Measurements from ENCODE around the gene FYCO1. TPM values are rescaled to one million over a fixed set of nuclear protein-coding genes. Genes with fewer than 3 reads are reported as not detected.

The FYCO1 gene
- total and polyA plus RNA-seq, 2 of the 8 experiments (the other 6 are each of a cell fraction or from before 2014, with no cell fraction given) = 4.8 to 10.8 TPM

DNA sequence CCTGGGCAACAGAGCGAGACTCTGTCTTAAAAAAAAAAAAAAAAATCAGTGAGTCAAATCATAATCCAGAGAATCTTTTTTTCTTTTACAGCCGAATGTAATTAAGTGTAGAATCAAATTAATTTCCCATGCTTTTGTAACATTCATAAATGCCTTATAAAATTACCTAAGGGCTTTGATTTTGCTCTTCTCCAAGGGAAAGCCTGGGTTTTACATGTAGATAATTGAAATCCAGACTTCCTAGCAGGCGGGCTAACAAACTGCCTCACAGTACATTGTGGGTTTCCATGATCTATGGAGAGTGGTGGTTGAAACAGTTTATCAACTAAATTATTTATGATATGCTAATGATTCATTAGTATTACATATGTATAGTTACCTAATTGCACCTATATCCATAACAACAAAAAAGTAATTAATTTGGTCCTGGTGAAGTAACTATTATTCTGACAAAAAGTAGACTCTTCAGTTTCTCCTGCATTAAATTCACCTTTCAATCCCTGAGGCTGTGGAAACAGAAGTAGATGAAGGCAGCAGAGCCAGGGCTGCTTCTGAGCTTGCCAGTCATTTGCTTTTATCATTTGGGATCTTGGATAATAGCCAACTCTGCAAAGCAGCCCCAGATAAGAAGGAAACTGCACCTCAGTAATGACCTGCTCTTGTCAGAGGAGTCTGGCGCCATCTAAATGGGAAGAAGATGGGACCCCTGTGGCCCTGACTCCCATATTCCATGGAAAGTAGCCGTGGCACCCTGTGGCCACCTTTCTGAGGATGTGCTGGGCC, 99.7 kb downstream of the FYCO1 start:
- H2BK20ac ChIP-seq (ENCODE audit: low read length) = no peak overlapping the region
- TF ChIP-seq, protein P1, sequence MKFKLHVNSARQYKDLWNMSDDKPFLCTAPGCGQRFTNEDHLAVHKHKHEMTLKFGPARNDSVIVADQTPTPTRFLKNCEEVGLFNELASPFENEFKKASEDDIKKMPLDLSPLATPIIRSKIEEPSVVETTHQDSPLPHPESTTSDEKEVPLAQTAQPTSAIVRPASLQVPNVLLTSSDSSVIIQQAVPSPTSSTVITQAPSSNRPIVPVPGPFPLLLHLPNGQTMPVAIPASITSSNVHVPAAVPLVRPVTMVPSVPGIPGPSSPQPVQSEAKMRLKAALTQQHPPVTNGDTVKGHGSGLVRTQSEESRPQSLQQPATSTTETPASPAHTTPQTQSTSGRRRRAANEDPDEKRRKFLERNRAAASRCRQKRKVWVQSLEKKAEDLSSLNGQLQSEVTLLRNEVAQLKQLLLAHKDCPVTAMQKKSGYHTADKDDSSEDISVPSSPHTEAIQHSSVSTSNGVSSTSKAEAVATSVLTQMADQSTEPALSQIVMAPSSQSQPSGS (IDR thresholded peaks at IDR 0.05; ENCODE audit: low read length) = no peak
- TF ChIP-seq SP2 (IDR thresholded peaks at IDR 0.05; ENCODE audit: low read length) = no peak
- TF ChIP-seq YY1 (IDR thresholded peaks at IDR 0.05; ENCODE audit: low read depth, low read length) = no peak
- no peak for TF ChIP-seq SAP30 (IDR thresholded peaks at IDR 0.05; ENCODE audit: insufficient read depth, insufficient replicate concordance, low read length)
- TF ChIP-seq RAD21 (IDR thresholded peaks at IDR 0.05 in 1 of 2, conservative IDR thresholded peaks at IDR 0.05 in 1 of 2; ENCODE audit: low read depth in 2 of 2, low read length in 2 of 2) = no peak
- no peak for TF ChIP-seq KDM1A (IDR thresholded peaks at IDR 0.05; ENCODE audit: borderline replicate concordance, low read length)
- no peak for TF ChIP-seq CHD2 (IDR thresholded peaks at IDR 0.05; ENCODE audit: low read length)

More for the DNA sequence above, 99.7 kb downstream of the FYCO1 start:
- no peak overlapping the region for H2BK12ac ChIP-seq (ENCODE audit: low read depth, low read length)
- FAIRE-seq (no peak), DNase-seq (ENCODE audit: low read depth in 1 of 2, low spot score in 2 of 2) (no peak)
- no peak overlapping the region for H2BK120ac ChIP-seq (replicated peaks; ENCODE audit: low read depth, low read length)
- H3K4me1 ChIP-seq (replicated peaks in 1 of 4; ENCODE audit: control insufficient read depth in 3 of 4, insufficient read depth in 4 of 4, low read length in 3 of 4) = peaks cover 0 to 3% (median 1%) of the 10 kb centered on the region in 4 experiments; a peak in 2 of 7 replicates
- H4K8ac ChIP-seq (ENCODE audit: extremely low read depth, insufficient read depth, low read length) = no peak overlapping the region
- H3K18ac ChIP-seq (ENCODE audit: extremely low read depth, low read length) = no peak overlapping the region
- CTCF ChIA-PET (ENCODE audit: partially characterized antibody) = no interaction called here
- H3K4ac ChIP-seq (replicated peaks; ENCODE audit: insufficient read length, low read depth, low read length) = no peak overlapping the region
- no peak overlapping the region for H4K91ac ChIP-seq (replicated peaks; ENCODE audit: insufficient read length, low read length)
- POLR2A ChIA-PET (ENCODE audit: partially characterized antibody) = no interaction called here
- no peaks in the 10 kb centered on the region for H4K20me1 ChIP-seq (replicated peaks in 1 of 2; ENCODE audit: control insufficient read depth in 1 of 2, insufficient read depth in 2 of 2, low read length in 2 of 2)
- no peaks in the 10 kb centered on the region for H3K79me1 ChIP-seq (ENCODE audit: low read depth, low read length)
- H3K23me2 ChIP-seq (ENCODE audit: low read depth, low read length) = no peaks in the 10 kb centered on the region
- H3K27ac ChIP-seq (ENCODE audit: low read depth, low read length) = no peak overlapping the region
- no peak overlapping the region for H3K23ac ChIP-seq (ENCODE audit: insufficient read length)
- no peak overlapping the region for H3K9ac ChIP-seq (replicated peaks in 1 of 4; ENCODE audit: extremely low read depth in 1 of 4, low read depth in 3 of 4, low read length in 3 of 4)
- H3K36me3 ChIP-seq (ENCODE audit: control insufficient read depth in 2 of 4, insufficient read depth in 4 of 4, low read length in 3 of 4) = no peaks in the 10 kb centered on the region
- no peaks in the 10 kb centered on the region for H3K27me3 ChIP-seq (replicated peaks in 1 of 4; ENCODE audit: control insufficient read depth in 3 of 4, extremely low read depth in 1 of 4, insufficient read depth in 3 of 4, low read length in 3 of 4)
- 86% methylated on average over 5 of the region's 5 CpGs; no CpG with 5 or more reads in 1 of the 2 experiments for WGBS, 2 experiments (ENCODE audit: extremely low coverage in 1 of 2, insufficient coverage in 1 of 2, insufficient read length in 1 of 2, insufficient replicate concordance in 2 of 2, low coverage in 1 of 2, low lambda C conversion rate in 2 of 2, missing lambda C conversion rate in 1 of 2)
- no peak overlapping the region for H2BK5ac ChIP-seq (ENCODE audit: low read depth, low read length)
- no peak overlapping the region for H2BK15ac ChIP-seq (ENCODE audit: low read length)
- H3K56ac ChIP-seq (replicated peaks; ENCODE audit: insufficient read length, low read depth, low read length) = no peak overlapping the region
- no peak overlapping the region for H3K14ac ChIP-seq (ENCODE audit: insufficient read length)
- H3K4me2 ChIP-seq (ENCODE audit: insufficient read depth in 1 of 2, low read depth in 2 of 2, low read length in 2 of 2) = no peak overlapping the region
- no peaks in the 10 kb centered on the region for H3K9me3 ChIP-seq (ENCODE audit: insufficient read depth in 2 of 2, low read depth in 1 of 2, low read length in 1 of 2)
- no peaks in the 10 kb centered on the region for H3K79me2 ChIP-seq (ENCODE audit: control insufficient read depth in 1 of 2, insufficient read depth in 2 of 2, low read length in 2 of 2)
- no peak overlapping the region for H2AK5ac ChIP-seq (ENCODE audit: low read depth, low read length)
- H3K4me3 ChIP-seq (ENCODE audit: extremely low read depth in 1 of 4, insufficient read depth in 2 of 4, low read depth in 3 of 4, low read length in 4 of 4) = no peak overlapping the region
- no peak overlapping the region for H4K5ac ChIP-seq (ENCODE audit: insufficient read length, low read depth, low read length)
- no peak overlapping the region for H2AFZ ChIP-seq (ENCODE audit: low read length)
